GM21526 (cell line): Measurements from ENCODE around the gene ABHD2.
A peak's percentile ranks its signal among the peaks of the same experiment; 100 is the strongest.
"Not testable (repeated sequence)": the region's sequence is repeated elsewhere in the genome, so short reads cannot be mapped to it uniquely, and the experiment has no call there.

ENCODE experiments used
- ATAC-seq: cut with Tn5 transposase; IDR thresholded peaks from one replicate; pipeline ENCODE4 v1.9.1; 2021; ENCODE audit warnings: moderate library complexity; ENCODE audit not compliant: unreplicated experiment, low FRiP score

Gene ABHD2

DNA sequence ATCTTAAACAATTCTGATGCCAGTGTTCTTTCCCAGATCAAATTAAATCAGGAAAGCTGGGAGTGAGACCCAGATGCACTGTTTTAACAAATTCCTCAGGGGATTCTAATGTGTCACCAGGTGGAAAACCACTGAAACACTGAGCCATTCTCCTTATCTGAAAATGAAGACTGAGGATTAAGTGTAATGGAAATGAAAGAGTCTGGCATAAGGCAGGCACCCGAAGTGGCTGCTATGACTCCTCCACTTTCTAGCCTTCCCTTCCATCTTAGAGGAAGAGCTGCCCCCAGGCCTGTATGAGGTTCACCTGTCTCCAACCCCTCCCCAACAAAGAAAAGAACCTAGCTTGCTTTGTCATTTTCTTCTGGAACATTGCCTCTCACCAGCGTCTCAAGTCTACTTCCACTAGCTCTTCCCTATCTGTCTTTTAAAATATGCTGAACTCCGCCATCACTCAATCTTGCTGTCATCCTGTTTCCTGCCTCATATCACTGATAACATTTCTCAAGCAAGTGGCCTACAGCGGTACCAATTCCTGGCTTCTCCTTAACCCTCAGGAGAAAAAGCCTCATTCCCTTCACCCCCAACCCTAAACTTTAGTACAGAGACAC is 13.7 kb upstream of the ABHD2 start:
- ATAC-seq, result no peak

- no peak for ATAC-seq
Observed at GRCh38 chr15:89075101-89075640, 13.1 kb upstream of the ABHD2 start.

- no peak for ATAC-seq
Observed at GRCh38 chr15:89075846-89076245, 12.4 kb upstream of the ABHD2 start.

- no peak for ATAC-seq
Observed at GRCh38 chr15:89077750-89078149, 10.5 kb upstream of the ABHD2 start.

GRCh38 chr15:89078851-89079810 is 9.1 kb upstream of the ABHD2 start:
- no peak for ATAC-seq

DNA sequence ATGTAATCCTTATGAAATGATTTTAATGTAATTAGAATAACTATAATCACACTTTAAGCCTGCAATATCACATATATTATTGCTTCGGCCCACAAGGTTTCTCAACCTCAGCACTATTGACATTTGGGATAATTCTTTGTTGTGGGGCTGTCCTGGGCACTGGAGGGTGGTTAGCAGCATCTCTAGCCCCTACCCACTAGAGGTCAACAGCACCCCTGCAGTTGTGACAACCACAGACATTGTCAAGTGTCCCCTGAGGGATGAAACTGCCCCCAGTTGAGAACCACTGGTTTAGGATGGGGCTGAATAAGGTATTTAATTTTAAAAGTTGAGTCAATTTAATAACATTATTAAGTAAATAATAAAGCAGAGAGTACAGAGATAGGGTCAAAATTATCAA is 6.4 kb upstream of the ABHD2 start:
- no peak for ATAC-seq

- ATAC-seq, result no peak
Observed at GRCh38 chr15:89083246-89083645, 5.0 kb upstream of the ABHD2 start.

- ATAC-seq, result no peak
Observed at GRCh38 chr15:89085289-89085926, 2.8 kb upstream of the ABHD2 start.

DNA sequence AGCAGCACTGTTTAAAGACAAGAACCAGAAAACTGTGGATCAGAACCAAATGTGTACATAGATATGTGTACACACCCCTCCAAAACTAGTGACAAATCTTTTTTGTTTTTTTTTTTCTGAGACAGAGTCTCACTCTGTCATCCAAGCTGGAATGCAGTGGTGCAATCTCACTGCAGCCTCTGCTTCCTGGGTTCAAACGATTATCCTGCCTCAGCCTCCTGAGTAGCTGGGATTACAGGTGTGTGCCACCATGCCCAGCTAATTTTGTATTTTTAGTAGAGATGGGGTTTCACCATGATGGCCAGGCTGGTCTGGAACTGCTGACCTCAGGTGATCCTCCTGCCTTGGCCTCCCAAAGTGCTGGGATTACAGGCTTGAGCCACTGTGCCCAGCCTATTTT is 2.3 kb upstream of the ABHD2 start:
- not testable (repeated sequence) for ATAC-seq

DNA sequence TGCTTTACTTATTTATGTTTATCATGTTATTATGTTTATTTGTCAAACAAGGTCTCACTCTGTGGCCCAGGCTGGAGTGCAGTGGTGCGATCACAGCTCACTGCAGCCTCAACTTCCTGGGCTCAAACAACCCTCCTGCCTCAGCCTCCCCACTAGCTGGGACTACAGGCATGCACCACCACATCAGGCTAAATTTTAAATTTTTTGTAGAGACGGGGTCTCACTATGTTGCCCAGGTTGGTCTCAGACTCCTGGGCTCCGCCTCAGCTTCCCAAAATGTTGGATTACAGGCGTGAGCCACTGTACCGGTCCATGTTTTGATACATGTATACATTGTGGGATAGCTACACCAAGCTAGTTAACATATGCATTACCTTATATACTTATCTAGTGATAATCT is 1.9 kb upstream of the ABHD2 start:
- not testable (repeated sequence) for ATAC-seq

GRCh38 chr15:89087161-89087829 is 961 bp upstream of the ABHD2 start:
- no peak for ATAC-seq

GRCh38 chr15:89088605-89089315 is 504 bp downstream of the ABHD2 start:
- ATAC-seq, result peak; percentile 0

- no peak for ATAC-seq
Observed at GRCh38 chr15:89089316-89090230, 1.3 kb downstream of the ABHD2 start.

DNA sequence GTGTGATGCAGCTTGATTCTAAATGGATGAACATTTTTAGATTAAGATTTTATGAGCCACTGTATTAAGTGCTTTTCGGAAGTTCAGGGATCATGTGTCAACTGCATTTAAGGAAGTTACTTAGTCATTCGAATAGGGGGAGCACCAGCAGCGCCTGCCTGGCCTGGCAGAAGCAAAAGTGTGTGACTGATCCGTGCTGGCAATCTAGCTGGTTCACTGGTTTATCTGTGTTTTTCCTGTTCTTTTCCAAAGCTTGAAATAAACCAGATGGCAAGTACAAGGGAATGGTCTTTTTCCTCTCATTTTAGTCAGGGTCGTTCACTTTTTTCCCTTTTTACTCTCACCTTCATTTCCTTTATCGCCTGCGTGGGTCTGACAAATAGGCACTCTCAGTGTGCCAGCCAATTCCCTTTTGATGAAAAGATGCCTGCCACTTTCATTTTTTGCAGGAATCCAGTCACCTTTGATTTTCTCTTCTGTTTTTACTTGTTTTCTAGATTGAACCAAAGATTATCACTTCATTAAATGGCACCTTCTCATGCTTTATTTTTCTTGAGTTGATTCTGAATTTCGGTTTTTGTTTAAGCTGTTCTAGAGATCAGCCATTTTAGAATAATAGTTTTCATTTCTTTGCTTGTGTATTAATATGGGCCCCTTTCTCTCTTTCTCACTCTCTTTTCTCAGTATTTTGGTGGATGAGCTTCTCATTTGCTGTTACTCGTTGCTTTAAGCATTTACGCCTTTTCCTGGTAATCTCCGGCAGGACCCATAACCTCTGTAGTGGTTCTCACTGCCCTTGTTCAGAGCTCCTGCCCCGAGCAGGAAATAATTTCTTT is 2.8 kb downstream of the ABHD2 start:
- no peak for ATAC-seq

- no peak for ATAC-seq
Observed at GRCh38 chr15:89091627-89092220, 3.5 kb downstream of the ABHD2 start.

GRCh38 chr15:89093509-89093908 is 5.3 kb downstream of the ABHD2 start:
- no peak for ATAC-seq

DNA sequence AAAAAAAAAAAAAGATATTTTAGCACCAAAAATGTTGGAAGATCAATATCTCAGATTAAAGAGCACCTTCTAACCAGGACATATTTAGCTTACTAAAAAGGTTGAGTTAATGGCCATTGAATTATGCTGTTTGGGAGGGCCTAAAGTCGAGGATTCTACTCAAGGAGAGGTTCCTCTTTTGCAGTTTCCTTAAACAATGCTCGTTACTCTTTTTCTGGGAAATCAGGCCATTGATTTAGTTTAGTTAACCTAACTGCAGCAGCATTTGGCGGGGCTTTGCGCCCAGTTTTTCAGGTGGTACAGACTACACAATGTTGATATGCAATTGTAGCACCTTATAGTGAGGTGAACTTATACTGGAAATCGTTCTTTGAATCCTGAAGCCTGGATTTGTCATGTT is 6.8 kb downstream of the ABHD2 start:
- no peak for ATAC-seq

- ATAC-seq, result no peak
Observed at GRCh38 chr15:89095556-89095955, 7.3 kb downstream of the ABHD2 start.
